Activated CD8-positive, alpha-beta memory T cell treated with anti-CD3 and anti-CD28 coated beads, Interleukin-2, amount 10 ng/mL, durations not matched to agents 7 days and 5 days (primary cell): ENCODE data around the gene PLXNC1. TPM values are rescaled to one million over a fixed set of nuclear protein-coding genes. Genes with fewer than 3 reads are reported as not detected.
A peak's percentile ranks its signal among the peaks of the same experiment; 100 is the strongest.

ENCODE experiments used
- ATAC-seq: fragments of 150-1000 bp; cut with Tn5 transposase; one replicate; pipeline ENCODE4 v1.10.0; 2021; ENCODE audit warnings: moderate library complexity
- CTCF ChIA-PET: fragments of 350-600 bp; sonication (Branson Sonifier 250); formaldehyde crosslinking; loops from one replicate; lab custom pipeline; 2021; ENCODE audit warnings: antibody characterized with exemption; lab: Charles Lee
- DNase-seq: peaks from one replicate; pipeline ENCODE4 v3.0.0-alpha.2; 2020
- H3K27ac Mint-ChIP-seq: one replicate; pipeline ENCODE4 v1.8.0; 2021; ENCODE audit warnings: mild to moderate bottlenecking, mixed read lengths
- H3K27me3 Mint-ChIP-seq: one replicate; pipeline ENCODE4 v1.8.0; 2021; ENCODE audit warnings: mixed read lengths
- H3K36me3 Mint-ChIP-seq: one replicate; pipeline ENCODE4 v1.8.0; 2021; ENCODE audit warnings: mild to moderate bottlenecking, mixed read lengths
- H3K4me1 Mint-ChIP-seq: one replicate; pipeline ENCODE4 v1.8.0; 2021; ENCODE audit warnings: mixed read lengths
- H3K4me3 Mint-ChIP-seq: one replicate; pipeline ENCODE4 v1.8.0; 2021; ENCODE audit warnings: mild to moderate bottlenecking, moderate library complexity, mixed read lengths
- H3K9me3 Mint-ChIP-seq: one replicate; pipeline ENCODE4 v1.8.0; 2022; ENCODE audit warnings: low read depth, mixed read lengths
- total RNA-seq, 2 experiments: library from RNA; stranded (reverse); gene quantifications; one replicate each; pipeline ENCODE4 v1.2.3, GENCODE V29; 2021

The PLXNC1 gene
- total RNA-seq, 2 experiments from 2014 or later = 10.4 to 13.1 TPM

DNA sequence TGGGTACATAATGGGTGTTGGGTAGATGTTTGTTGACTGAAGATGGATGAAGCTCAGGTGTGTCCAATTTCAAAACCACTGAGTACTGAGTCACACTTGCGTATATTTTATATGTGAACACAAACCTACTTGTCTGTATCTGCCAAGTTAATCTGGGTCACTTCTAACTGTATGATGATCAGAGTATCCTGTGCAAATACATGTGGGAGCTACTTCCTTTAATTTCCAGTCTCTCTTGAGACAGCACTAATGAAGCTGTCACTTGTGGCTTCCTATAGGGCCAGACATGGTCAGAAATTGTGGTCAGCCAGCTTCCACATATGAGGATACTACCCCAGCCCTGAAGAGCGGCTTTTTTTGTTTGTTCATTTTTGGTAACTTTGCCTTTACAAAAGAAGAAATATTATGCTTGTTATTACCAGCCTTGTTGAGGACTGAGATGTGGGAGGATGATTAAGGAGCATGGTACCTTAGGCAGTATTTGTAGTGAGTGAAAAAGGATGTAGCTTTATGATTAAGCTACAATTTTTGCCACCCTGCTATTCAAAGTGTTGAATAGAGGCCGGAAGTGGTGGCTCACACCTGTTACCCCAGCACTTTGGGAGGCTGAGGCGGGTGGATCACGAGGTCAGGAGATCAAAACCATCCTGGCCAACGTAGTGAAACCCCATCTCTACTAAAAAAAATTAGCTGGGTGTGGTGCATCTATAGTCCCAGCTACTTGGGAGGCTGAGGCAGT, 32.4 kb downstream of the PLXNC1 start:
- Mint-ChIP-seq H3K4me1 (peaks cover 18% of the 10 kb centered on the region), H3K9me3 (peaks cover 6% of the 10 kb centered on the region), H3K4me3 (no peak overlapping the region), H3K27me3 (no peaks in the 10 kb centered on the region), H3K27ac (no peak overlapping the region), H3K36me3 (peaks cover 26% of the 10 kb centered on the region)
- ATAC-seq (peak; percentile 12), DNase-seq (peak; percentile 43)
- CTCF ChIA-PET = interaction anchor here (1.0 kb wide), 1 partner anchor 26 kb away, joined by 3 read pairs; no protein-coding TSS in a partner anchor

DNA sequence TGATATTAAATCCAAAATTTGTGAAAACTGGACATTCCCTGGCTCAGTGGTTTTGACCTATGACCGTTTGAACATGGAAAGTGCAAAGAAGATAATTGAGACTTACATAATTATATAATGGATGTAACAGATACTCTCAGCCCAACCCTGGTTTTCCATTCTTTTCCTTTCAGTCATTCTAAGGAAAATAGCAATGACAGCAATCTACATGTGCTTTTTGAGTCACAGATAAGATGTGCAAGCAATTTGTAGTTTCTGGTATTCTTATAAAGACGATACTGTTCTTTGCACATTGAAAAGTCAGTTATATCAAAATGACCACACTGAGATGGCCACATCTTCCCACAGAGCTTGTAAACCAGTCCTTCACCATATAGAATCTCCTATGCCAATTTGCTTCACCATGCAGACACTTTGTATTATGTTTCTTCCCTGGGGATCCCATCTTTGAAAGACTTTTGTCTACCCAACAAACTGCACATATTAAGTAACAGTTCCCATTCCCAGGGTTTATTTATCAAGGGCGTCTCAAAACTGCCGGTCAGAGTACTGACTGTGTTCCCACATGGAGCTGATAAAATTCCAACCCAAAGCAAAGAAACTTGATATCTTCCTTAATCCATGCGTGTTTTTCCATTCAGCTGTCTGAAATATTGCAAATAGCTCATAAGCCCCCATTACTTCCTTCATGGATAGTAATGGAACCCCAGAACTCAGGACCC, 34.8 kb downstream of the PLXNC1 start:
- ATAC-seq = no peak
- no peak overlapping the region for H3K27ac Mint-ChIP-seq
- H3K9me3 Mint-ChIP-seq = peaks cover 3% of the 10 kb centered on the region
- CTCF ChIA-PET = interaction anchor here (1.2 kb wide), 1 partner anchor 23 kb away, joined by 4 read pairs; no protein-coding TSS in a partner anchor
- H3K4me3 Mint-ChIP-seq = no peak overlapping the region
- no peak for DNase-seq
- H3K27me3 Mint-ChIP-seq = no peaks in the 10 kb centered on the region
- H3K36me3 Mint-ChIP-seq = peaks cover 17% of the 10 kb centered on the region
- peaks cover 11% of the 10 kb centered on the region for H3K4me1 Mint-ChIP-seq

DNA sequence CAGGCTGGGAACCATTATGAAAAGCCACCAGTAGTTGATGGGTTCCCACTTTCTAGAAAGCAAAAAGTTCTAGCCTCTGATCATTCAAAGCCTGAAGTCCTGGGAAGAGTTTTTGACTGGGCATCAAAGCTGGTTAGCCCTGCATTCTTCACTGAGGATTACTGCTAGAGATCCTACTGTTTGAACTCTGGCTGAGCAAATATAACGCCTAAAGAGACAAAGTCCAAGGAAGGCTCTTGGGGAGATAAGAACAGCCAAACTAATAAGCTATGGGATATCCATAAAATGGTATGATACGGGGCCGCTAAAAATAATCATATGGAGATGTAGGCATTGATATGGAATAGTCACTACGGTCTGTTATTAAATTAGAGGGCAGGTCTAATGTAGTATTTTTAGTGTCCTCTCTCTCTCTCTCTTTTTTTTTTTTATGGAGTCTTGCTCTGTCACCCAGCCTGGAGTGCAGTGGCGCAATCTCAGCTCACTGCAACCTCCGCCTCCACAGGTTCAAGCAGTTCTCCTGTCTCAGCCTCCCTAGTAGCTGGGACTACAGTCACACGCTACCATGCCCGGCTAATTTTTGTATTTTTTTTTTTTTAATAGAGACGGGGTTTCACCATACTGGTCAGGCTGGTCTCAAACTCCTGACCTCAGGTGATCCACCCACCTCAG, 35.5 kb downstream of the PLXNC1 start:
- Mint-ChIP-seq H3K4me1 (peaks cover 11% of the 10 kb centered on the region), H3K27me3 (no peaks in the 10 kb centered on the region), H3K4me3 (no peak overlapping the region), H3K36me3 (peaks cover 13% of the 10 kb centered on the region), H3K27ac (no peak overlapping the region), H3K9me3 (no peaks in the 10 kb centered on the region)
- DNase-seq (no peak), ATAC-seq (no peak)
- CTCF ChIA-PET = interaction anchor here (1.2 kb wide), 1 partner anchor 22 kb away, joined by 4 read pairs; no protein-coding TSS in a partner anchor

DNA sequence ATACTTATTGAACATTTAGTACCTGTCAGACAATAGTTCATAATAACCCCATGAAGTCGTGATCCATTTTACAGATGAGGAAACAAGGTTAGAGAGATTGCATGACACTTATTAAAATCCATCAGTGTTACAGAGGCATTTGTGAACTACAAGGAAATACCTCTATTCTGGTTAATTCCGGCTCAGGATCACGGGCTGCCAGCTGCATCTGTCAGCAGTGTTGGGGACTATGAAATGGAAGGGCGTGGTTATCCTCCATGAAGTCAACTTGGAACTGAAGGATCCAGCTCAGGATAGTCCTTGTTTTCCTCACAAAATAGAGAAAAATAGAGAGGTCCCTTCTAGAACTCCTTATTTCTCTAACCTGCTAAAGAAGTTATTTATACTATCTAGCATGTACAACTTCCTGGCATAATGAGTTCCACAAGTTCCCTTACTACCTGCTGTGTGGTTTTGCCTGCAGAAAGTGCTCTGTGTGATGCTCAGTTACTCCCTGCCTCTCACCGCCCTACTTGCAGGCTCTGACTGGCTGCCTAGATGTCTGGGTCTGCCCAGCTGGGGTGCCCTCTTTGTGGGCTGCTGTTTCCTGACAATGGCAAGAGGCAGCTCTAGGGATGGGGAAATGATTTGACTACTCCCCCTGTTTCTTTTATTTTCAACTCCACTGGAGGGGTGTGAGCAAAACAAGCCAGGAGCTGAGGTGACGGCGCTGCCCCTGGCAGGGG, 36.8 kb downstream of the PLXNC1 start:
- Mint-ChIP-seq H3K27ac (no peak overlapping the region), H3K9me3 (no peaks in the 10 kb centered on the region), H3K4me1 (peaks cover 10% of the 10 kb centered on the region), H3K36me3 (peaks cover 3% of the 10 kb centered on the region), H3K4me3 (no peak overlapping the region), H3K27me3 (no peaks in the 10 kb centered on the region)
- DNase-seq = no peak
- CTCF ChIA-PET = no interaction called here
- ATAC-seq = no peak

DNA sequence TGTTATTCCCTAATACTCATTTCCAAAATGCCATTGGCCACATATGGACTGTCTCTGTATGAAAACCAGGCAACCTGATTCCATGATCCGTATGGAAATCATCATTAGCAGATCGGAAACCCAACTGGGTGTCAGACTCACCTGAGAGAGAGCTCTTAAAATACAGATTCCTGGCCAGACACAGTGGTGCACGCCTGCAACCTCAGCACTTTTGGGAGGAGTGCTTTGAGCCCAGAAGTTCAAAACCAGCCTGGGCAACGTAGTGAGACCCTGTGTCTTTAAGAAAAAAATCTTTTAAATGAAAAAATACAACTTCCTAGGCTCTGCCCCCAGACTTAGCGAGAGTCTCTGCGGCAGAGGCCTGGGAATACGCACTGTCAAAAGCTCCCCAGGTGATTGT, 37.4 kb downstream of the PLXNC1 start:
- no peak overlapping the region for H3K4me3 Mint-ChIP-seq
- no peaks in the 10 kb centered on the region for H3K27me3 Mint-ChIP-seq

DNA sequence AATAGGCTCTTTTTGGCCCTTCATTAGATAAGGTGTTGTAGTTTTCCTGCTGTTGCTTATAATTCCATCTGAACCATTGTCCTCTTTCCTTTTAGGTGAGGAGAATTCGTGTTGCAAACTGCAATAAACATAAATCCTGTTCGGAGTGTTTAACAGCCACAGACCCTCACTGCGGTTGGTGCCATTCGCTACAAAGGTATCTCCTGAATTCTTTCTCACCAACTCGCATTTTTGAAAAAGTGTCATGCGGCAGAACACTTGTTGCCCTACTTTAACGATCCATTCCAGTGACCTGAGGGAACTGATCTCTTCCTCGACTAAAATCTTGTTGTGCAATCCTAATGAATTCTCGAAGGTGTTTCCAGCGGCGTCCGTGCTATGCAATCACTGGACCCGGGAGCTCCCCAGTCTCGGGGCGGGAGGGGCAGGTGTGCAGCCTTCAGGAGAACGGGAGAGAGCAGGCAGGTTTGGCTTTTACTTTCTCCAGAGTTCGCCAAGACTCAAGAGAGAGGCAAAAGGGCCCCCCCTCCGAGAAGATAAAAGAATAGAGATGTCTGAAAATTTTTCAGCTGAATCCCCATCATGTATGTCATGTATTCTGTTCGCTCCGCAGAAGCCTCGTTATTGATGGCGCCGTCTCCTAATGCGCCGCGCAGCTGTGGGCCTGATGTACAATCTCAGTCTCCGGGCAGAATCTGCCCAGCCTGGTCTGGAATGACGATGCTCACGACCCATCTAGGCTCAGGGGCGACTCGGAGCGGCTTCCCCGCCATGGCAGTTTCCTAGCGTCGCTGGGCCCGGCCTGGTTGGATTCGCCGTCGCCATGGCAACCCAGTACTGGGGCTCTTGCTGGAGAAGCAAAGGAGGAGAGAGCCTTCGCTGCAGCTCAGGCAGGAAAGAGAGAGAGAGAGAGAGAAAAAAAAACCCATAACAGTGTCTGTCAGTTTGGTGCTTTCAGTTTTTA, 38.2 kb downstream of the PLXNC1 start:
- no peak overlapping the region for H3K27ac Mint-ChIP-seq
- peaks cover 8% of the 10 kb centered on the region for H3K36me3 Mint-ChIP-seq
- ATAC-seq = no peak
- no peak overlapping the region for H3K4me3 Mint-ChIP-seq
- no peaks in the 10 kb centered on the region for H3K27me3 Mint-ChIP-seq
- DNase-seq = no peak
- peaks cover 3% of the 10 kb centered on the region for H3K4me1 Mint-ChIP-seq
- H3K9me3 Mint-ChIP-seq = no peaks in the 10 kb centered on the region
- CTCF ChIA-PET = no interaction called here

More for the DNA sequence above, 37.4 kb downstream of the PLXNC1 start:
- Mint-ChIP-seq H3K9me3 (no peaks in the 10 kb centered on the region), H3K36me3 (peaks cover 5% of the 10 kb centered on the region), H3K27ac (no peak overlapping the region), H3K4me1 (peaks cover 4% of the 10 kb centered on the region)
- ATAC-seq (no peak), DNase-seq (no peak)
- CTCF ChIA-PET = no interaction called here

DNA sequence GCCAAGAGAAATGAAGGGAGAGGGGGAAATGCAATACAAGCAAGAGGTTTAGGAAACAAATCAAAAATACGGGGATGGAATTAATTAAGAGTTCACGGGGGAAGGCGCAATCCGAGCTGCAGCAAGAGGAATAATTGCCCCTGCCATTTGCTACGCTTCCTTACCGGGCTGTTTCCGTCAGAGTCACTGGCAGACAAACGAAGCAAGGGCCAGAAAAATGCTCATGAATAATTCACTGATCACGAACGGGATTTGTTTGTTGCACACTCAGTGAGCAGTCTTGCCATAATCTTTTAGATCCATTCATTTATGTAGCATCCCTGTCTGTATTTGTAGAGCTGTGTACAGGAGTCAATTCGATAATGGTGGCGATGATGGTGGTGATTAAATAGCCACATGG, 39.0 kb downstream of the PLXNC1 start:
- ATAC-seq = no peak
- no peaks in the 10 kb centered on the region for H3K9me3 Mint-ChIP-seq
- peaks cover 3% of the 10 kb centered on the region for H3K4me1 Mint-ChIP-seq
- CTCF ChIA-PET = no interaction called here
- H3K27ac Mint-ChIP-seq = no peak overlapping the region
- peaks cover 11% of the 10 kb centered on the region for H3K36me3 Mint-ChIP-seq
- no peak overlapping the region for H3K4me3 Mint-ChIP-seq
- no peak for DNase-seq
- no peaks in the 10 kb centered on the region for H3K27me3 Mint-ChIP-seq

DNA sequence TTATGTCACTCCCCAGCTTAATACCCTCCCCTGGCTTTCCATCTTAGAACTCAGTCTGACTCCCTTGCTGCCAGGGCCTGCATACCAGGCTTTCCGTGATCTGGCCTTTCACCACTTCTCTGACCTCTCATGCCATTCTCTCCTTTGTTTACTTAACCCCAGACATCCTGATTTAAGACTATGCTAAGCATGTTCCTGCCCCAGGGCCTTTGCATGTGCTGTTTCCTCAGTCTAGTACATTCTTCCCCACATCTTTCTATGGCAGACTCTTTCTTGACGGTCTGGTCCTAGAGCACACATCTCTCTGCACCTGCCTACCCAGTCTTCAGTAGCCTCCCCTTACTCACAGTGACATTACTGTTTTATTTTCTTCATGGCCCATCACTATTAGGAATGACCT, 42.2 kb downstream of the PLXNC1 start:
- Mint-ChIP-seq H3K27me3 (no peaks in the 10 kb centered on the region), H3K4me1 (peaks cover 3% of the 10 kb centered on the region), H3K27ac (no peak overlapping the region), H3K36me3 (peaks cover 36% of the 10 kb centered on the region), H3K9me3 (peaks cover 3% of the 10 kb centered on the region), H3K4me3 (no peak overlapping the region)
- CTCF ChIA-PET = no interaction called here
- no peak for DNase-seq
- ATAC-seq = no peak

DNA sequence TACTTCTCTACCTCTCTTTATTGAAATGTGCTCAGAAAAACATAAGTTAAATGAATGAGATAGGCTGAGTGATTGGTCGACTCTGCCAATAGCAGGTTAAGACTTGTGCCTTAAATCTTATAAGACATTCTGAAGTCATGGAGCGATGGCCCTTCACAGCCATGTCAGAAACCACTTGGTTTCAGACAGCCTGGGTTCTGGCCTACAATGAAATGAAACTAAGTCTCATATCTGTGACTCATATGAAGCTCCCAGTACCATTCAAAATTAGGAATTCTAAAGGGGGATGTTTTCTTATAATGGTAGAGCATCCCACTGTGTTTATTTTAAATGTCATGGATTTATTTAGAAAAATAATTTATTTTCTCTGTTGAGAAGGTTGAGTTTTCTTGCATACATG, 42.6 kb downstream of the PLXNC1 start:
- no peak for ATAC-seq
- H3K27me3 Mint-ChIP-seq = no peaks in the 10 kb centered on the region

DNA sequence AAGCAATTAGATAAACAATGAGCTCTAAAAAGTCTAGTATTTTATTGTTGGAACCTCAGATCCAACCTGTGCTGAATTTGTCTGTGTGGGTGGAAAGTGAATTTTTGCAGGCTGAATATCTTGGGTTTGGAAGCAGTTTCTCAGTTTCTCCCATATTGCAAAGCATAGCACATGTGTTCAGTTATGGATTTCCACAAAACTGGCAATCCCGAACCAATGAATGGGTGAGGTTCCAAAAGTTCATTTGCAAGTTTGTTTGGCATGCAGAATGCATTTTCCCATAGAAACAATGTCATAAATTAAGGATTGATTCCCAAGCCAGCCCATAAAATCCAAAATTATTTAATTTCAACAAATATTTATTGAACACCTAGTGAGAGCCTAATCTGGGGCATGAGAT, 43.4 kb downstream of the PLXNC1 start:
- Mint-ChIP-seq H3K27me3 (no peaks in the 10 kb centered on the region), H3K4me3 (no peak overlapping the region), H3K4me1 (peaks cover 3% of the 10 kb centered on the region), H3K9me3 (peaks cover 3% of the 10 kb centered on the region), H3K36me3 (peaks cover 39% of the 10 kb centered on the region), H3K27ac (no peak overlapping the region)
- CTCF ChIA-PET = interaction anchor here (1.1 to 2.2 kb wide), 2 partner anchors 10 to 18 kb away, joined by 5 read pairs; no protein-coding TSS in a partner anchor
- DNase-seq (no peak), ATAC-seq (no peak)

More for the DNA sequence above, 42.6 kb downstream of the PLXNC1 start:
- Mint-ChIP-seq H3K4me3 (no peak overlapping the region), H3K36me3 (peaks cover 38% of the 10 kb centered on the region), H3K4me1 (peaks cover 3% of the 10 kb centered on the region), H3K27ac (no peak overlapping the region), H3K9me3 (peaks cover 3% of the 10 kb centered on the region)
- CTCF ChIA-PET = interaction anchor here (1.1 kb wide), 1 partner anchor 11 kb away, joined by 5 read pairs; no protein-coding TSS in a partner anchor
- DNase-seq = no peak

DNA sequence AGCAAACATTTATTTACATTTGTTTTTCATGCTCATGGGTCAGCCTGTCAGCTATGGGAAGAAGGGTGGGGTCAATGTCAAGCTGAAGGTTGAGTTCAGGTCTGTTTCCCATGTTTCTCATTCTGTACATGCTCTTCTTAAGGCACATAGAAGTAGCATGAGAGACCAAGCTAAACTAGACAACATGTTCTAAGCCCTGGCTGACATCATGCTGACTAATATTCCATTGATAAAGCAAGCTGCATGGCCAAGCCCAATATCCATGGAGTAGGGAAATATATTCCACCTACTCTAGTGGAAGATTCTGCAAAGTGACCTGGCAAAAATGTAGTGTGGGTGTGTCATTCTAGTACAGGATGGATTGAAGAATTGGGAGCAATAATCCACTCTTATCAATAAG, 44.1 kb downstream of the PLXNC1 start:
- DNase-seq = no peak
- no peak for ATAC-seq
- Mint-ChIP-seq H3K4me1 (peaks cover 3% of the 10 kb centered on the region), H3K9me3 (peaks cover 3% of the 10 kb centered on the region), H3K27ac (no peak overlapping the region), H3K27me3 (no peaks in the 10 kb centered on the region), H3K4me3 (no peak overlapping the region), H3K36me3 (peaks cover 39% of the 10 kb centered on the region)
- CTCF ChIA-PET = interaction anchor here (2.2 kb wide), 1 partner anchor 18 kb away, joined by 5 read pairs; no protein-coding TSS in a partner anchor

DNA sequence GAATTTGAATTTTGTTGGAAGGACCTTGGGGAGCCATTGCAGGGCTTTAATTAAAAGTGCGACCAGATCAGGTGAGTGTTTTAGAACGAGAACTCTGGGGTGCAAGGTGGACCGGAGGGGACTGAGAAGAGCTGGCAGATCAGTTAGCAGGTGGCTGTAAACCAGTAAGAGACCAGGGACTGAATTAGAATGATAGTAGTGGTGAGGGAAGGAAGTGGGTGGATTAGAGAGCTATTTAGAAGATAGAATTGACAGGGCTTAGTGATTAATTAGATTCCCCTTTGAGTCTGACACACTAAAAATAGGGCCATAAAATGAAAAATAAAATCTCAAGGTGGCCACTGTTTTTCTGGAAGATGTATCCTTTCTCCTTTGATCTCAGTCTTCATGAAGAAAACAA, 44.8 kb downstream of the PLXNC1 start:
- no peaks in the 10 kb centered on the region for H3K27me3 Mint-ChIP-seq
- ATAC-seq = no peak
- peaks cover 39% of the 10 kb centered on the region for H3K36me3 Mint-ChIP-seq
- no peak overlapping the region for H3K27ac Mint-ChIP-seq
- H3K9me3 Mint-ChIP-seq = peaks cover 3% of the 10 kb centered on the region
- peaks cover 3% of the 10 kb centered on the region for H3K4me1 Mint-ChIP-seq
- no peak for DNase-seq
- no peak overlapping the region for H3K4me3 Mint-ChIP-seq
- CTCF ChIA-PET = interaction anchor here (2.2 kb wide), 1 partner anchor 19 kb away, joined by 5 read pairs; no protein-coding TSS in a partner anchor
